NCI-H2029 (cell line): ENCODE data around the gene CALB2.
"Not testable (repeated sequence)": the region's sequence is repeated elsewhere in the genome, so short reads cannot be mapped to it uniquely, and the experiment has no call there.

Experiments
- DNase-seq: peaks from one replicate; lab custom pipeline; 2025; lab: John Stamatoyannopoulos, UW

The CALB2 gene

GRCh38 chr16:71358464-71358998, at the start of gene CALB2:
Gene CALB2, plus strand, starts transcription at chr16:71358723. Its CDS starts 70 bp downstream, at chr16:71358793.
- no peak for DNase-seq

GRCh38 chr16:71311553-71312158, 46.9 kb upstream of the CALB2 start:
- DNase-seq: no peak

- not testable (repeated sequence) for DNase-seq
Observed at GRCh38 chr16:71313591-71313990, 44.9 kb upstream of the CALB2 start.

GRCh38 chr16:71315269-71315668, 43.3 kb upstream of the CALB2 start:
- DNase-seq: no peak

- no peak for DNase-seq
Observed at GRCh38 chr16:71319999-71320398, 38.5 kb upstream of the CALB2 start.

- no peak for DNase-seq
Observed at GRCh38 chr16:71327720-71328119, 30.8 kb upstream of the CALB2 start.

GRCh38 chr16:71328151-71328550, 30.4 kb upstream of the CALB2 start:
- DNase-seq: no peak

- DNase-seq: no peak
Observed at GRCh38 chr16:71337631-71338030, 20.9 kb upstream of the CALB2 start.

GRCh38 chr16:71338193-71338592, 20.3 kb upstream of the CALB2 start:
- DNase-seq: no peak

GRCh38 chr16:71338632-71339031, 19.9 kb upstream of the CALB2 start:
- no peak for DNase-seq

GRCh38 chr16:71339236-71340171, 19.0 kb upstream of the CALB2 start:
- no peak for DNase-seq

GRCh38 chr16:71340406-71340805, 18.1 kb upstream of the CALB2 start:
- DNase-seq: no peak

- no peak for DNase-seq
Observed at GRCh38 chr16:71341881-71342280, 16.6 kb upstream of the CALB2 start.

- DNase-seq: no peak
Observed at GRCh38 chr16:71343078-71343477, 15.4 kb upstream of the CALB2 start.

GRCh38 chr16:71344315-71344905, 14.1 kb upstream of the CALB2 start:
- DNase-seq: no peak

GRCh38 chr16:71345031-71345430, 13.5 kb upstream of the CALB2 start:
- DNase-seq: no peak

- no peak for DNase-seq
Observed at GRCh38 chr16:71347146-71347545, 11.4 kb upstream of the CALB2 start.

- DNase-seq: no peak
Observed at GRCh38 chr16:71348262-71349085, 10.0 kb upstream of the CALB2 start.

- DNase-seq: no peak
Observed at GRCh38 chr16:71350821-71351557, 7.5 kb upstream of the CALB2 start.

- no peak for DNase-seq
Observed at GRCh38 chr16:71351558-71351901, 7.0 kb upstream of the CALB2 start.

- DNase-seq: no peak
Observed at GRCh38 chr16:71352466-71352865, 6.1 kb upstream of the CALB2 start.
